GM12878 (cell line): ENCODE measurements around the gene DOK7. TPM values are rescaled to one million over a fixed set of nuclear protein-coding genes. Genes with fewer than 3 reads are reported as not detected.

Experiments
- ATAC-seq: fragments of 200-7000 bp; cut with Tn5 transposase; 3 replicates; pipeline ENCODE4 v1.9.1; 2020; ENCODE audit warnings: mild to moderate bottlenecking, moderate library complexity
- BruUV-seq: library from RNA; stranded (reverse); fragments of 400-500 nt; replicated peaks from 2 replicates; lab custom pipeline; 2021; lab: Mats Ljungman, UMichigan
- CTCF ChIA-PET: fragments of 300-600 bp; sonication (Branson Sonifier 250); formaldehyde crosslinking; extraction: SDS; loops from one replicate; lab custom pipeline; 2021; ENCODE audit warnings: inconsistent platforms; lab: Yijun Ruan, JAX
- POLR2A ChIA-PET: fragments of 350-600 bp; formaldehyde crosslinking; extraction: SDS; loops from one replicate; lab custom pipeline; 2021; ENCODE audit warnings: inconsistent platforms; lab: Charles Lee
- RAD21 ChIA-PET: fragments of 300-600 bp; sonication (Branson Sonifier 250); formaldehyde crosslinking; loops from one replicate; lab custom pipeline; 2023; ENCODE audit warnings: antibody characterized with exemption; ENCODE audit not compliant: unreplicated experiment; lab: Charles Lee
- SMC1A ChIA-PET: fragments of 300-600 bp; sonication (Branson Sonifier 250); formaldehyde crosslinking; loops from one replicate; lab custom pipeline; 2023; ENCODE audit not compliant: unreplicated experiment, uncharacterized antibody; lab: Charles Lee
- DNase-seq: peaks from one replicate; pipeline ENCODE4 v3.0.0-alpha.2; 2011; ENCODE audit warnings: low read depth, low spot score
- FAIRE-seq: peaks from 3 replicates; lab custom pipeline; 2011; peaks lifted over from hg19 to GRCh38; lab: Jason Lieb, UNC
- H2AFZ ChIP-seq: 2 replicates; pipeline ENCODE4 v1.6.0; 2011; ENCODE audit warnings: low read depth, low read length, control low read depth; ENCODE audit not compliant: control insufficient read depth
- H3K27ac ChIP-seq: 2 replicates; pipeline ENCODE4 v1.5.1; 2011; ENCODE audit warnings: control low read depth; ENCODE audit not compliant: control insufficient read depth, insufficient read depth
- H3K27me3 ChIP-seq, 2 experiments: replicated peaks in 1 of 2; 2 replicates each; pipeline versions ENCODE4 v1.6.0 to v1.6.1; 2011; ENCODE audit warnings: low read length in 1 of 2; ENCODE audit not compliant: control insufficient read depth in 2 of 2, insufficient read depth in 2 of 2
- H3K36me3 ChIP-seq, 2 experiments: 2 replicates each; pipeline ENCODE4 v1.5.1; 2011; ENCODE audit warnings: low read length in 1 of 2; ENCODE audit not compliant: control insufficient read depth in 2 of 2, insufficient read depth in 2 of 2
- H3K4me1 ChIP-seq: 2 replicates; pipeline ENCODE4 v1.6.1; 2011; ENCODE audit warnings: mild to moderate bottlenecking, low read length, moderate library complexity, mixed read lengths; ENCODE audit not compliant: control insufficient read depth, insufficient read depth
- H3K4me2 ChIP-seq: 2 replicates; pipeline ENCODE4 v1.6.0; 2011; ENCODE audit warnings: control low read depth; ENCODE audit not compliant: control insufficient read depth, insufficient read depth
- H3K4me3 ChIP-seq: fragments of 200-600 bp; sonication (generic); 2 replicates; pipeline ENCODE4 v1.5.1; 2016
- H3K79me2 ChIP-seq: 2 replicates; pipeline ENCODE4 v1.6.0; 2011; ENCODE audit warnings: low read length; ENCODE audit not compliant: control insufficient read depth, insufficient read depth
- H3K9ac ChIP-seq: 2 replicates; pipeline ENCODE4 v1.8.0; 2011; ENCODE audit warnings: low read length, control low read depth, mixed read lengths; ENCODE audit not compliant: control insufficient read depth, insufficient read depth
- H3K9me3 ChIP-seq: replicated peaks from 3 replicates; pipeline ENCODE4 v1.5.1; 2011; ENCODE audit warnings: mild to moderate bottlenecking, low read length; ENCODE audit not compliant: control insufficient read depth, insufficient read depth
- H4K20me1 ChIP-seq: 2 replicates; pipeline ENCODE4 v1.6.0; 2011; ENCODE audit not compliant: control insufficient read depth, insufficient read depth
- EP300 ChIP-seq, 2 experiments: fragments of 150-350 bp in 1 of 2; IDR thresholded peaks; 2 replicates each; pipeline ENCODE4 v1.6.1; 2011 to 2012; ENCODE audit warnings: low read depth in 2 of 2, low read length in 2 of 2, borderline replicate concordance in 1 of 2, improper control_type of control experiment in 1 of 2, inconsistent platforms in 1 of 2; ENCODE audit not compliant: control insufficient read depth in 1 of 2
- RAD51 ChIP-seq: fragments of 450-650 bp; IDR thresholded peaks from 2 replicates; pipeline ENCODE4 v1.6.1; 2016; ENCODE audit warnings: moderate library complexity, mild to moderate bottlenecking, inconsistent platforms
- SMAD5 ChIP-seq: IDR thresholded peaks from 2 replicates; pipeline ENCODE4 v1.6.1; 2016; ENCODE audit warnings: antibody characterized with exemption, low read depth
- STAT1 ChIP-seq: fragments of 450-650 bp; conservative IDR thresholded peaks from 2 replicates; pipeline ENCODE4 v1.6.1; 2014; ENCODE audit warnings: antibody characterized with exemption, mild to moderate bottlenecking
- STAT3 ChIP-seq: IDR thresholded peaks from 2 replicates; pipeline ENCODE4 v1.6.1; 2011; ENCODE audit warnings: low read depth, low read length, improper control_type of control experiment
- SUZ12 ChIP-seq: fragments of 200-600 bp; sonication (generic); IDR thresholded peaks from one replicate; pipeline ENCODE4 v1.6.1; 2018; ENCODE audit warnings: antibody characterized with exemption, mild to moderate bottlenecking; ENCODE audit not compliant: unreplicated experiment
- WGBS: methylation state at CpG from one replicate; pipeline ENCODE4 v1.1.6; 2016; ENCODE audit warnings: low lambda C conversion rate; ENCODE audit not compliant: insufficient replicate concordance, insufficient coverage; ENCODE audit errors: missing lambda C conversion rate; 5-methylcytosine and 5-hydroxymethylcytosine counted together
- in situ Hi-C: fragments of 300-500 bp; cut with MboI; formaldehyde crosslinking; loops from 9 replicates; pipeline ENCODE4 v1.14.3; 2018; ENCODE audit warnings: mixed read lengths
- intact Hi-C: fragments of 100-400 bp; cut with micrococcal nuclease; formaldehyde crosslinking; loops from one replicate; pipeline ENCODE4 v1.14.2; 2022; ENCODE audit not compliant: unreplicated experiment
- polyA plus RNA-seq, 11 experiments: library from polyadenylated mRNA; depleted of rRNA in 4 of 11; unstranded in 6 of 11; stranded (reverse) in 5 of 11; fragments of >200 nt; fragmentation: Nextera tagmentation in 4 of 11; fragmentation: Illumina TruSeq in 1 of 11; extraction: Ambion mirVana in 4 of 11; extraction: Trizol in 1 of 11; gene quantifications; 1 replicate in 1 of 11; 2 replicates in 10 of 11; pipeline versions ENCODE4 v1.2.1 to v1.2.3, GENCODE V29; 2011 to 2016; ENCODE audit warnings: inconsistent platforms in 2 of 11, missing spikeins in 2 of 11, low read depth in 1 of 11
- total RNA-seq, 4 experiments: library from RNA; depleted of rRNA in 3 of 4; stranded (reverse); fragments of >200 nt in 3 of 4; fragmentation: Illumina TruSeq in 1 of 4; extraction: Trizol in 1 of 4; gene quantifications; 2 replicates each; pipeline versions ENCODE4 v1.2.1 to v1.2.3, GENCODE V29; 2013 to 2021

Gene DOK7
- total and polyA plus RNA-seq, 10 of the 15 experiments (the other 5 are each of a cell fraction or from before 2014, with no cell fraction given) = 0.04 to 0.46 (median 0.18) TPM; not detected in 4

DNA sequence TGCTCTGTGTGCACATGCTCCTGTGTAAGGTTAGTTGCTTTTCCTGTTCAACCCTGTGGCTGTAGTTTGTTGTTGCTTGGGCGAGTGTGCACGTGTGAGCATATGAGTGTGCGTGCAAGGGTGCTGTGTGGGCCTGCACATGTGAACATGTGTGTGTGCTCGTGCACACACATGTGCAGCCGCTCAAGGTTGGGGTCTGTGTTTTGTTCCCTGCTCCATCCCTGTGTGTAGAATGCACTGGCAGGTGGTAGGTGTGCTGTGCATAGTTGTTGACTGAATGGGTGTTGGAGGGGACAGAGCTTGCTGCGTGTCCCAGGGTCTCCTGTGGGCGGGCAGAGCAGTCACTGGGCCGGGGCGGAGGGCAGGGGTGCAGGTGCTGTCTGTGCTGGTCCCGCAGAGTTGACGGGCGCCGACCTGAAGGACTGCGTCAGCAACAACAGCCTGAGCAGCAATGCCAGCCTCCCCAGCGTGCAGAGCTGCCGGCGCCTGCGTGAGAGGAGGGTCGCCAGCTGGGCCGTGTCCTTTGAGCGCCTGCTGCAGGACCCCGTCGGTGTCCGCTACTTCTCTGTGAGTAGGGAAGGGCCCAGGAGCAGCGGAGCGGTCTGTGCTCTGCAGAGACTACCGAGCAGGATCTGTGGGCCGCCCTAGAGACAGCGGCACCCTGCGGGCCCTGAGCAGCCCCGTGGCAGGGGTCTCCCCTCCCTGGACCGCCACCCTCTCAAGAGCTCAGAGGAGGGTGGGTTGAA lies 49.3 kb upstream of the DOK7 start:
- SMC1A ChIA-PET = no interaction called here
- DNase-seq = no peak
- POLR2A ChIA-PET = no interaction called here
- no peaks in the 10 kb centered on the region for H3K36me3 ChIP-seq
- ATAC-seq = no peak
- intact Hi-C loops = no loop called here
- no peak overlapping the region for H3K27ac ChIP-seq
- in situ Hi-C loops = no loop called here
- no peaks in the 10 kb centered on the region; the same call in 1 of the 2 replicates for H3K4me1 ChIP-seq
- no peak overlapping the region for H3K4me2 ChIP-seq
- no peaks in the 10 kb centered on the region; a peak in 1 of 4 replicates for H3K27me3 ChIP-seq
- H3K9me3 ChIP-seq = no peaks in the 10 kb centered on the region
- TF ChIP-seq STAT3 (no peak), STAT1 (no peak), EP300 (IDR thresholded peaks at IDR 0.05; ENCODE audit: borderline replicate concordance in 1 of 2, control insufficient read depth in 1 of 2, low read depth in 2 of 2, low read length in 2 of 2) (no peak), SUZ12 (no peak), SMAD5 (no peak), RAD51 (no peak)
- no peak overlapping the region for H2AFZ ChIP-seq
- H3K9ac ChIP-seq = no peak overlapping the region
- BruUV-seq = no TSS peak
- WGBS = 53% methylated on average over 32 of the region's 32 CpGs
- H4K20me1 ChIP-seq = no peaks in the 10 kb centered on the region; the same call in 1 of the 2 replicates
- RAD21 ChIA-PET = no interaction called here
- CTCF ChIA-PET = interaction anchor here (0.6 kb wide), 1 partner anchor 68 kb away, joined by 3 read pairs; no protein-coding TSS in a partner anchor
- H3K79me2 ChIP-seq = no peaks in the 10 kb centered on the region
- FAIRE-seq = no peak
- no peak overlapping the region for H3K4me3 ChIP-seq
